Activated CD4-positive, alpha-beta T cell treated with anti-CD3 and anti-CD28 coated beads, Interleukin-2, amount 10 ng/mL, durations not matched to agents 7 days and 5 days (primary cell): ENCODE results near the gene TDRD10. TPM values are rescaled to one million over a fixed set of nuclear protein-coding genes. Genes with fewer than 3 reads are reported as not detected.

Source experiments
- total RNA-seq, 2 experiments: library from RNA; stranded (reverse); gene quantifications; one replicate each; pipeline ENCODE4 v1.2.3, GENCODE V29; 2021

TDRD10 gene
- total RNA-seq, 2 experiments from 2014 or later = not detected

Other genes with a start within 250 kb of the TDRD10 start
- gene HAX1, start 229.6 kb upstream of the TDRD10 start, total RNA-seq = 100 to 1,000 TPM; 107 to 126 TPM
- not detected for gene AQP10, start 181.1 kb upstream of the TDRD10 start, total RNA-seq
- 100 to 1,000 TPM; 135 to 138 TPM for gene ATP8B2, start 176.7 kb upstream of the TDRD10 start, total RNA-seq
- gene IL6R, start 96.9 kb upstream of the TDRD10 start, total RNA-seq = 1 to 10 TPM; 9.1 to 9.3 TPM
- not detected for gene SHE, start 193 bp downstream of the TDRD10 start, total RNA-seq
- 100 to 1,000 TPM; 106 to 131 TPM for gene UBE2Q1, start 56.4 kb downstream of the TDRD10 start, total RNA-seq
- not detected for gene CHRNB2, start 65.6 kb downstream of the TDRD10 start, total RNA-seq
- 100 to 1,000 TPM; 384 to 394 TPM for gene ADAR, start 106.0 kb downstream of the TDRD10 start, total RNA-seq